Spleen (tissue), 11 donors: ENCODE results near the gene ATP13A4. TPM values are rescaled to one million over a fixed set of nuclear protein-coding genes. Genes with fewer than 3 reads are reported as not detected.

Experiments
- DNase-seq: peaks from one replicate; pipeline ENCODE4 v3.0.0-alpha.2; 2020
- H3K27ac ChIP-seq, 8 donors: fragments of 200-600 bp; sonication (generic) in 7 of 8; 1 replicate in 4 of 8; 2 replicates in 4 of 8; pipeline versions ENCODE4 v1.5.0 to v1.8.0; 2016 to 2021; ENCODE audit warnings: inconsistent platforms in 4 of 8, mild to moderate bottlenecking in 4 of 8, moderate library complexity in 1 of 8
- H3K27me3 ChIP-seq, 7 donors: fragments of 200-600 bp; sonication (generic) in 6 of 7; replicated peaks in 1 of 7; 1 replicate in 4 of 7; 2 replicates in 3 of 7; pipeline versions ENCODE4 v1.5.0 to v1.8.0; 2016 to 2021; ENCODE audit warnings: inconsistent platforms in 3 of 7, mild to moderate bottlenecking in 1 of 7
- H3K36me3 ChIP-seq, 6 donors: fragments of 200-600 bp; sonication (generic) in 5 of 6; 1 replicate in 4 of 6; 2 replicates in 2 of 6; pipeline versions ENCODE4 v1.5.0 to v1.8.0; 2016 to 2021; ENCODE audit warnings: inconsistent platforms in 2 of 6
- H3K4me1 ChIP-seq, 6 donors: fragments of 200-600 bp; sonication (generic) in 5 of 6; 1 replicate in 3 of 6; 2 replicates in 3 of 6; pipeline versions ENCODE4 v1.5.0 to v1.8.0; 2016 to 2021; ENCODE audit warnings: inconsistent platforms in 3 of 6
- H3K4me3 ChIP-seq, 8 donors: fragments of 200-600 bp; sonication (generic) in 7 of 8; 1 replicate in 4 of 8; 2 replicates in 4 of 8; pipeline versions ENCODE4 v1.5.0 to v1.8.0; 2016 to 2021; ENCODE audit warnings: inconsistent platforms in 4 of 8, mild to moderate bottlenecking in 4 of 8, moderate library complexity in 2 of 8
- H3K9me3 ChIP-seq, 8 donors: fragments of 200-600 bp; sonication (generic) in 7 of 8; 1 replicate in 4 of 8; 2 replicates in 4 of 8; pipeline versions ENCODE4 v1.5.0 to v1.8.0; 2016 to 2021; ENCODE audit warnings: inconsistent platforms in 4 of 8
- POLR2A ChIP-seq, 3 donors: fragments of 450-650 bp; IDR thresholded peaks; one replicate each; pipeline ENCODE4 v1.5.1; 2017; ENCODE audit warnings: antibody characterized with exemption in 3 of 3, mild to moderate bottlenecking in 1 of 3
- POLR2AphosphoS5 ChIP-seq, 3 donors: sonication (generic); formaldehyde crosslinking; IDR thresholded peaks; one replicate each; pipeline ENCODE4 v1.5.1; 2017; ENCODE audit warnings: antibody characterized with exemption in 3 of 3
- WGBS, 5 donors: extraction: QIAGEN DNeasy Blood & Tissue Kit in 3 of 5; methylation state at CpG; one replicate each; pipeline versions ENCODE4 v1.1.5 to v1.1.7; 2013 to 2018; 5-methylcytosine and 5-hydroxymethylcytosine counted together
- intact Hi-C: fragments of 100-400 bp; cut with DNase I; formaldehyde crosslinking; loops from one replicate; pipeline ENCODE4 v1.15.0; 2023; ENCODE audit warnings: low total_unique reads
- polyA plus RNA-seq, 3 donors: library from polyadenylated mRNA; stranded (reverse); fragments of 200-250 nt; gene quantifications; one replicate each; pipeline ENCODE4 v1.2.1, GENCODE V29; 2013
- total RNA-seq, 7 donors: library from RNA; depleted of rRNA in 3 of 7; stranded (reverse); fragments of >200 nt in 3 of 7; fragmentation: NEBNext Ultra II Directional in 4 of 7; extraction: Animal tissue kit (Norgen Biotek cat#: 25700) in 4 of 7; gene quantifications; one replicate each; pipeline versions ENCODE4 v1.1.0 to v1.2.1, GENCODE V29; 2016 to 2021
- TF ChIP-seq, protein P1 (sequence below), 11 experiments: fragments of 200-600 bp in 7 of 11; fragments of 450-650 bp in 4 of 11; sonication (generic) in 4 of 11; IDR thresholded peaks in 8 of 11; conservative IDR thresholded peaks in 3 of 11; 1 replicate in 7 of 11; 2 replicates in 4 of 11; pipeline versions ENCODE4 v1.4.0 to v1.8.0; 2016 to 2021; ENCODE audit warnings: antibody characterized with exemption in 11 of 11, inconsistent platforms in 4 of 11, mild to moderate bottlenecking in 1 of 11
- donor health status: healthy with polysubstance abuse.
- donor health status: DM: no; HTN: no; CAD: no; lungs with moderate emphysema.
- donor health status: DM: no; HTN: no; CAD: no.
- donor health status: Bipolar disorder and iron deficiency.
- donor health status: healthy.
- donor health status: DM: no; HTN: no; CAD: no.
- donor health status: DM: yes; HTN: yes; CAD: no.

ATP13A4 gene
- total and polyA plus RNA-seq, 10 donors: 0.24 to 8.4 (median 1.5) TPM

- intact Hi-C loops: no loop called here
- WGBS, 5 donors: 16 to 36% (median 22%) methylated on average over 1 of the region's 1 CpG
- H3K27me3 ChIP-seq: no peaks in the 10 kb centered on the region
- H3K36me3 ChIP-seq: no peaks in the 10 kb centered on the region
- peaks cover 8 to 20% (median 13%) of the 10 kb centered on the region in 6 donors for H3K4me1 ChIP-seq
- H3K9me3 ChIP-seq: no peaks in the 10 kb centered on the region
- TF ChIP-seq POLR2A (IDR thresholded peaks at IDR 0.05) (no peak), POLR2AphosphoS5 (IDR thresholded peaks at IDR 0.05) (no peak)
- TF ChIP-seq, protein P1, sequence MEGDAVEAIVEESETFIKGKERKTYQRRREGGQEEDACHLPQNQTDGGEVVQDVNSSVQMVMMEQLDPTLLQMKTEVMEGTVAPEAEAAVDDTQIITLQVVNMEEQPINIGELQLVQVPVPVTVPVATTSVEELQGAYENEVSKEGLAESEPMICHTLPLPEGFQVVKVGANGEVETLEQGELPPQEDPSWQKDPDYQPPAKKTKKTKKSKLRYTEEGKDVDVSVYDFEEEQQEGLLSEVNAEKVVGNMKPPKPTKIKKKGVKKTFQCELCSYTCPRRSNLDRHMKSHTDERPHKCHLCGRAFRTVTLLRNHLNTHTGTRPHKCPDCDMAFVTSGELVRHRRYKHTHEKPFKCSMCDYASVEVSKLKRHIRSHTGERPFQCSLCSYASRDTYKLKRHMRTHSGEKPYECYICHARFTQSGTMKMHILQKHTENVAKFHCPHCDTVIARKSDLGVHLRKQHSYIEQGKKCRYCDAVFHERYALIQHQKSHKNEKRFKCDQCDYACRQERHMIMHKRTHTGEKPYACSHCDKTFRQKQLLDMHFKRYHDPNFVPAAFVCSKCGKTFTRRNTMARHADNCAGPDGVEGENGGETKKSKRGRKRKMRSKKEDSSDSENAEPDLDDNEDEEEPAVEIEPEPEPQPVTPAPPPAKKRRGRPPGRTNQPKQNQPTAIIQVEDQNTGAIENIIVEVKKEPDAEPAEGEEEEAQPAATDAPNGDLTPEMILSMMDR (IDR thresholded peaks at IDR 0.05 in 8 of 11, conservative IDR thresholded peaks at IDR 0.05 in 3 of 11): no peak
- no peak for DNase-seq
- no peak overlapping the region for H3K27ac ChIP-seq
- H3K4me3 ChIP-seq: no peak overlapping the region
Measured at GRCh38 chr3:193589129-193589528, 34.4 kb upstream of the ATP13A4 start.

- intact Hi-C loops: no loop called here
- peaks cover 0 to 2% (median 0%) of the 10 kb centered on the region in 6 donors for H3K4me1 ChIP-seq
- H3K9me3 ChIP-seq: no peaks in the 10 kb centered on the region
- no peak overlapping the region for H3K27ac ChIP-seq
- H3K36me3 ChIP-seq: no peaks in the 10 kb centered on the region
- DNase-seq: no peak
- no peak overlapping the region for H3K4me3 ChIP-seq
- TF ChIP-seq POLR2A (IDR thresholded peaks at IDR 0.05) (no peak), POLR2AphosphoS5 (IDR thresholded peaks at IDR 0.05) (no peak)
- TF ChIP-seq, protein P1 (IDR thresholded peaks at IDR 0.05 in 8 of 11, conservative IDR thresholded peaks at IDR 0.05 in 3 of 11): no peak
- H3K27me3 ChIP-seq: no peaks in the 10 kb centered on the region
Measured at GRCh38 chr3:193586526-193586925, 31.8 kb upstream of the ATP13A4 start.

GRCh38 chr3:193585530-193585929 lies 30.8 kb upstream of the ATP13A4 start:
- WGBS, 5 donors: 83 to 94% (median 89%) methylated on average over 9 of the region's 9 CpGs
- no peaks in the 10 kb centered on the region for H3K27me3 ChIP-seq
- TF ChIP-seq POLR2AphosphoS5 (IDR thresholded peaks at IDR 0.05): no peak
- TF ChIP-seq POLR2A (IDR thresholded peaks at IDR 0.05): no peak
- TF ChIP-seq, protein P1 (IDR thresholded peaks at IDR 0.05 in 8 of 11, conservative IDR thresholded peaks at IDR 0.05 in 3 of 11): no peak
- intact Hi-C loops: no loop called here
- H3K4me3 ChIP-seq: no peak overlapping the region
- H3K4me1 ChIP-seq: no peaks in the 10 kb centered on the region
- DNase-seq: no peak
- H3K36me3 ChIP-seq: no peaks in the 10 kb centered on the region
- H3K9me3 ChIP-seq: no peaks in the 10 kb centered on the region
- no peak overlapping the region for H3K27ac ChIP-seq

DNA sequence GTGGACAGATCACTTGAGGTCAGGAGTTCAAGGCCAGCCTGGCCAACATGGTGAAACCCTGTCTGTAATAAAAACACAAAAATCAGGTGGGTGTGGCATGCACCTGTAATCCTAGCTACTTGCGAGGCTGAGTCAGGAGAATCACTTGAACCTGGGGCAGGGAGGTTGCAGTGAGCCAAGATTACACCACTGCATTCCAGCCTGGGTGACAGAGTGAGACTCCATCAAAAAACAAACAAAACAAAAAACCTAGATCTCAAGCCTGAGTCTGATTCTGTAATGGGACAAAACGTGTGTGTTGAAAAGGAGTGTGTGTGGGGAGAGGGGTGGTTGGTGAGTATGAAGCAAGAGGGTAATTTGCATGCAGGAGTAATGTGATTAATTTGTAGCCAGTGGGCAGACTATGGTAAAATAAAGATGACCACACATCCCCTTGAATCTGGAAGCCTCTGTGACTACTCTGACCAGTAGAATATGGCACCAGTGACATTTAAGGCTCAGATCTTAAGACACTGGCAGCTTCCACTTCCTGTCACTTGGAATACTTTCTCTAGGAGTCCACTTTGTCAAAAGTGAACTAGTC lies 19.9 kb upstream of the ATP13A4 start:
- 56 to 74% (median 65%) methylated on average over 2 of the region's 2 CpGs for WGBS, 5 donors
- Histone ChIP-seq H3K9me3 (no peaks in the 10 kb centered on the region), H3K27ac (no peak overlapping the region), H3K4me1 (peaks cover 0 to 4% (median 0%) of the 10 kb centered on the region in 6 donors), H3K4me3 (no peak overlapping the region), H3K27me3 (no peaks in the 10 kb centered on the region), H3K36me3 (no peaks in the 10 kb centered on the region)
- DNase-seq: no peak
- no peak for TF ChIP-seq POLR2A (IDR thresholded peaks at IDR 0.05)
- TF ChIP-seq POLR2AphosphoS5 (IDR thresholded peaks at IDR 0.05): no peak
- TF ChIP-seq, protein P1 (IDR thresholded peaks at IDR 0.05 in 8 of 11, conservative IDR thresholded peaks at IDR 0.05 in 3 of 11): no peak
- intact Hi-C loops: loop anchor here (5.0 to 10.0 kb wide), 2 partner anchors 530 to 762 kb away; no protein-coding TSS in a partner anchor
